Fibroblast of villous mesenchyme (primary cell): ENCODE data around the gene SYNGR2. TPM values are rescaled to one million over a fixed set of nuclear protein-coding genes. Genes with fewer than 3 reads are reported as not detected.
"Not testable (repeated sequence)": the region's sequence is repeated elsewhere in the genome, so short reads cannot be mapped to it uniquely, and the experiment has no call there.

Source experiments
- DNase-seq: peaks from one replicate; pipeline ENCODE4 v3.0.0-alpha.2; 2010; ENCODE audit warnings: low read depth
- H3K4me3 ChIP-seq: 2 replicates; pipeline ENCODE4 v1.5.1; 2011; ENCODE audit warnings: low read depth, mild to moderate bottlenecking, low read length
- total RNA-seq: library from RNA; depleted of rRNA; stranded (reverse); fragments of >200 nt; gene quantifications from 2 replicates; pipeline ENCODE4 v1.2.3, GENCODE V29; 2012
- TF ChIP-seq, protein P1 (sequence below): IDR thresholded peaks from 2 replicates; pipeline ENCODE4 v1.5.1; 2012; ENCODE audit warnings: low read depth, mild to moderate bottlenecking, low read length; ENCODE audit not compliant: insufficient read depth

The SYNGR2 gene
- total RNA-seq, 1 donor: 16.0 TPM

DNA sequence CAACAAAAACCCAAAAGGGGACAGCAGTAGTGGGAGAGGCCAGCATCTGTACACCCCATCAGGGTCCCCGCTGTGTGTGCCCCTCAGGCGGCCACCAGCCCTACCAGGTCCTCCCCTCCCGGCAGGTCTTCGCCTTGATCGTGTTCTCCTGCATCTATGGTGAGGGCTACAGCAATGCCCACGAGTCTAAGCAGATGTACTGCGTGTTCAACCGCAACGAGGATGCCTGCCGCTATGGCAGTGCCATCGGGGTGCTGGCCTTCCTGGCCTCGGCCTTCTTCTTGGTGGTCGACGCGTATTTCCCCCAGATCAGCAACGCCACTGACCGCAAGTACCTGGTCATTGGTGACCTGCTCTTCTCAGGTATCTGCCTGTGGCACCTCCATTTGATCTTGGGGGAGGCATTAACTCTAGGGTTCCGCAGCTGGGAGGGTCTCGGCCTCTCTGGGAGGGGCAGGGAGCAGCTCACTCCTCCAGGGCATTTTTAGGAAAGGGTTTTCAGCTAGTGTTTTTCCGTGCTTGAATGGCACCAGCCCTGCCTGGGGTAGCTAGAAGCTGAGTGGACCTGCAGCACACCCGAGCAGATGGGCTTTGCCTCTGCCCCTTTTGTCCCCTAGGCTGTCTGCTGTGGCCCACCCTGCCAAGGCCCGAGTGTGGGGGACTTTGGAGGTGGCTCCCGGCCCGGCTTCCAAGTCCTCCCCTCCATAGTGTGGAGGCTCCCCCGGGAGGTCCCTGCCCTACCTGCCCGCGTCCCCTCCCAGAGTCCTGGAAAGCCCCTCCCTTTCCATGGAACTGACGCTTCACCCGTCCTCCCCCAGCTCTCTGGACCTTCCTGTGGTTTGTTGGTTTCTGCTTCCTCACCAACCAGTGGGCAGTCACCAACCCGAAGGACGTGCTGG lies 2.6 kb downstream of the SYNGR2 start:
- no peak overlapping the region for H3K4me3 ChIP-seq
- no peak for DNase-seq
- TF ChIP-seq, protein P1, sequence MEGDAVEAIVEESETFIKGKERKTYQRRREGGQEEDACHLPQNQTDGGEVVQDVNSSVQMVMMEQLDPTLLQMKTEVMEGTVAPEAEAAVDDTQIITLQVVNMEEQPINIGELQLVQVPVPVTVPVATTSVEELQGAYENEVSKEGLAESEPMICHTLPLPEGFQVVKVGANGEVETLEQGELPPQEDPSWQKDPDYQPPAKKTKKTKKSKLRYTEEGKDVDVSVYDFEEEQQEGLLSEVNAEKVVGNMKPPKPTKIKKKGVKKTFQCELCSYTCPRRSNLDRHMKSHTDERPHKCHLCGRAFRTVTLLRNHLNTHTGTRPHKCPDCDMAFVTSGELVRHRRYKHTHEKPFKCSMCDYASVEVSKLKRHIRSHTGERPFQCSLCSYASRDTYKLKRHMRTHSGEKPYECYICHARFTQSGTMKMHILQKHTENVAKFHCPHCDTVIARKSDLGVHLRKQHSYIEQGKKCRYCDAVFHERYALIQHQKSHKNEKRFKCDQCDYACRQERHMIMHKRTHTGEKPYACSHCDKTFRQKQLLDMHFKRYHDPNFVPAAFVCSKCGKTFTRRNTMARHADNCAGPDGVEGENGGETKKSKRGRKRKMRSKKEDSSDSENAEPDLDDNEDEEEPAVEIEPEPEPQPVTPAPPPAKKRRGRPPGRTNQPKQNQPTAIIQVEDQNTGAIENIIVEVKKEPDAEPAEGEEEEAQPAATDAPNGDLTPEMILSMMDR: no peak

DNA sequence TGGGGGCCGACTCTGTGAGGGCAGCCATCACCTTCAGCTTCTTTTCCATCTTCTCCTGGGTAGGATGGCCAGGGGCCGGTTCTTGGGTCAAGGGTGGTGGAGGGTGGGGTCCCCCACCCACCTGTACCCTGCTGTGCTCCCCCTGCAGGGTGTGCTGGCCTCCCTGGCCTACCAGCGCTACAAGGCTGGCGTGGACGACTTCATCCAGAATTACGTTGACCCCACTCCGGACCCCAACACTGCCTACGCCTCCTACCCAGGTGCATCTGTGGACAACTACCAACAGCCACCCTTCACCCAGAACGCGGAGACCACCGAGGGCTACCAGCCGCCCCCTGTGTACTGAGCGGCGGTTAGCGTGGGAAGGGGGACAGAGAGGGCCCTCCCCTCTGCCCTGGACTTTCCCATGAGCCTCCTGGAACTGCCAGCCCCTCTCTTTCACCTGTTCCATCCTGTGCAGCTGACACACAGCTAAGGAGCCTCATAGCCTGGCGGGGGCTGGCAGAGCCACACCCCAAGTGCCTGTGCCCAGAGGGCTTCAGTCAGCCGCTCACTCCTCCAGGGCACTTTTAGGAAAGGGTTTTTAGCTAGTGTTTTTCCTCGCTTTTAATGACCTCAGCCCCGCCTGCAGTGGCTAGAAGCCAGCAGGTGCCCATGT lies 3.3 kb downstream of the SYNGR2 start:
- not testable (repeated sequence) for DNase-seq, H3K4me3 ChIP-seq

- no peak overlapping the region for H3K4me3 ChIP-seq
- TF ChIP-seq, protein P1: no peak
- DNase-seq: no peak
Observed at GRCh38 chr17:78172249-78173051, 4.1 kb downstream of the SYNGR2 start.

DNA sequence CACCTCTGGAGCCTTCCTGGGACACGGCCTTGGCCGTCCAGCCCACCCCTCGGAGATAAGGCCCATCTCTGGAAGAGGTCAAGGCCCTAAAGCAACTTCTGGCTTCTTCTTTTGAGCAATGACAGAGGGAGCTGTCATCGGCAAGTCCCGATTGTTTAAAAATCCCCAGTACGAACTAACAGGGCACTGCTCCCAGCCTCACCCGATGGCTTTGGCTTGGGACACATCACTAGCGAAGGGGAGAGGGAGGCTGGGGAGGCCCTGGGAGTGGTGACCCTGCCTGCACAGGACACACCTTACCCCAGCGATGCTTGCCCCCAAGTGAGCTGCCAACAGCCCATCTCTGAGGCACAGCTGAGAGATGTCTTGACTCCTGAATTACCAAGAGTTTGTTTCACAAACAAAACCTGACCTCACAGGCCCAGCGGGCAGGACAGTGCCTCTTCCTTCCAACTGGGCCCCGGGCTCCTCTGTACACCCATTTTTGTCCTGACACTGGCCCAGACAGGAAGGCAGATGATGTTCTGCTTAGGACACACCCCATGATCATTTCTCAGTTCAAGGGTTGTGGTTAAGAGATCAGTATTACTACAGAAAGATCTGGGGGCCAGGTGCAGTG lies 4.8 kb downstream of the SYNGR2 start:
- TF ChIP-seq, protein P1: no peak
- no peak for DNase-seq
- H3K4me3 ChIP-seq: no peak overlapping the region

DNA sequence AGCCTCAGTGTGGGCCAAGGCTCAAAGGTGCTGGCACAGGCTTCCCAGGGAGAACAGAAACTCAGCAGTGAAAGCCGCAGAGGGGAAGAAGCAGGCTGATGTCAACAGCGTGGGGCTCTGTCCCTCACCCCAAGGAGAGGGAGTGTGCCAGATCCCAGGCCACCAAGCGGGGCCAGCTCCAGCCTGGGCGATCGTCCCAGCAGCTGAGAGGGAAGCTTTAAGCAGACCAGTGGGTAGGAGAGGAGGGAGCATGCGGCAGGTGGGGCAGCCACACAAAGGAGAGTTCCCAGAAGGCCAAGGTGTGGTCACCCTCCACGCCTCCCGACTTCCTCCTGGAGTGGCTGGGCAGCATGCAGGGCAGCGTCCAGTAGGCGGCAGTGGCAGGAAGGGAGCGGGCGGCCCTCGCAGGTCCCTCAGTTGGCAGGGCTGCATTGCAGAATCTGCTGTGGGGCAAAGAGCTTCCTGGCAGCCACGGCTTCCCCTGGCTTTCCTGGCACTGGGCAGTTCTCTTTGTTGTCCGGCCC lies 6.0 kb downstream of the SYNGR2 start:
- no peak overlapping the region for H3K4me3 ChIP-seq
- TF ChIP-seq, protein P1: no peak
- DNase-seq: no peak

DNA sequence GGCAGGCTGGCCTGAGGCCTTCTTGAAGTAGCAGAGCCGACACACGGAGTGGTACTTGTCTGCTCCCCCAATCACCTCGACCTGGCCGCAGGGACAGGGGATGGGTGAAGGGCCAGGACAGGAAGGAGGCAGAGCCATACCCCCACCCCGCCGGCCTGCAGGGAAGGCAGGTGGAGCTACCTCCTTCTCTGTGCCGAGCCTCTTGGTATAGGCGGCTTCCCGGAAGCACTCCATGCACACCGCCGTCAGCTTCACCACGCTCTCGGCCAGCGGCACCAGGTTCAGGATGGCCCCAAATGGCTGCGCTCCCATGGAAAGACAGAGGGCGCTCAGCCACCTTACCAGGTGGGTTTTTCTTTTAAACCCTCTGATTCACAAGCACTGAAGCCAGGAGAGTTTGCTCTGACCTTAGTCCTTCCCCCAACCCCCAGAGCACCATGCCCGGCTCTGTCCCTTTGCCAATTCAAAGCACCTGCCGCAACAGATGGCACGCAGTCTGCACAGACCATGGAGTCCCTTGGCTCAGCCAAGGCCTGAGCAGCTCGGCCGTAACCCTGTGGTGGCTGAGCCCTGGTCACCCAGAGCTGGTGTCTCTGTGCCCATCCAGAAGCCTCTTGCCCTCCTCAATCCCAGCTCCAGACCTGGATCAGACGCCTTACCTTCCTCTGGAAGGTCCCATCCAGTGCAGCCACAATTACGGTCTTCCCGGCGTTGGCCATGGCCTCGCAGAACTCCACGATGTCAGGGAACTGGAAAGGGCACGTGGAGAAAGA lies 6.7 kb downstream of the SYNGR2 start:
- DNase-seq: no peak
- H3K4me3 ChIP-seq: no peak overlapping the region
- TF ChIP-seq, protein P1: no peak
